ENCODE measurements around the gene SLC27A5.
"Not testable (repeated sequence)": the region's sequence is repeated elsewhere in the genome, so short reads cannot be mapped to it uniquely, and the experiment has no call there.

Gene SLC27A5

GRCh38 chr19:58519355-58520256, 7.8 kb upstream of the SLC27A5 start, which contains the start of gene ZBTB45:
Gene ZBTB45, minus strand, starts transcription at chr19:58519810. Its CDS starts 2,137 bp downstream, at chr19:58517673.
- peak; percentile 98 for DNase-seq

- DNase-seq: peak; percentile 79
These were observed 7.2 kb upstream of the SLC27A5 start for GRCh38 chr19:58519087-58519354.

GRCh38 chr19:58518256-58519086, 6.7 kb upstream of the SLC27A5 start:
- DNase-seq: no peak

GRCh38 chr19:58516964-58517833, 5.4 kb upstream of the SLC27A5 start:
- DNase-seq: no peak

- DNase-seq: no peak
These were observed 4.5 kb upstream of the SLC27A5 start for GRCh38 chr19:58516246-58516836.

GRCh38 chr19:58515259-58515658, 3.5 kb upstream of the SLC27A5 start:
- DNase-seq: no peak

- DNase-seq: no peak
These were observed 2.8 kb upstream of the SLC27A5 start for GRCh38 chr19:58514564-58515022.

- DNase-seq: peak; percentile 87
These were observed 2.1 kb upstream of the SLC27A5 start for GRCh38 chr19:58513694-58514563.

GRCh38 chr19:58513213-58513693, 1.5 kb upstream of the SLC27A5 start:
- no peak for DNase-seq

GRCh38 chr19:58510084-58510862, 1.5 kb downstream of the SLC27A5 start:
- no peak for DNase-seq

GRCh38 chr19:58509731-58510083, 2.1 kb downstream of the SLC27A5 start:
- DNase-seq: no peak

GRCh38 chr19:58507602-58508223, 4.1 kb downstream of the SLC27A5 start:
- DNase-seq: not testable (repeated sequence)

GRCh38 chr19:58500242-58500641, 11.6 kb downstream of the SLC27A5 start:
- DNase-seq: no peak

- peak; percentile 99 for DNase-seq
These were observed 12.5 kb downstream of the SLC27A5 start for GRCh38 chr19:58499021-58499927.

GRCh38 chr19:58498316-58499020, 13.3 kb downstream of the SLC27A5 start:
- DNase-seq: no peak

GRCh38 chr19:58497634-58498170, 14.1 kb downstream of the SLC27A5 start:
- DNase-seq: no peak

- no peak for DNase-seq
These were observed 19.5 kb downstream of the SLC27A5 start for GRCh38 chr19:58492265-58492664.

- no peak for DNase-seq
These were observed 20.4 kb downstream of the SLC27A5 start for GRCh38 chr19:58491393-58491792.
